GM19438 (cell line): Measurements from ENCODE around the gene PALLD.

Experiments used
- ATAC-seq: cut with Tn5 transposase; IDR thresholded peaks from one replicate; pipeline ENCODE4 v1.9.1; 2021; ENCODE audit warnings: low read depth; ENCODE audit not compliant: unreplicated experiment

Gene PALLD

GRCh38 chr4:168741281-168742173 lies 244.7 kb downstream of the PALLD start:
- no peak for ATAC-seq

- ATAC-seq, result no peak
These were observed 246.3 kb downstream of the PALLD start for GRCh38 chr4:168743131-168743530.

GRCh38 chr4:168743601-168744000 lies 246.7 kb downstream of the PALLD start:
- no peak for ATAC-seq

GRCh38 chr4:168744021-168744420 lies 247.2 kb downstream of the PALLD start:
- no peak for ATAC-seq

- ATAC-seq, result no peak
These were observed 252.0 kb downstream of the PALLD start for GRCh38 chr4:168748807-168749206.

- no peak for ATAC-seq
These were observed 254.7 kb downstream of the PALLD start for GRCh38 chr4:168751263-168752225.

- no peak for ATAC-seq
These were observed 259.0 kb downstream of the PALLD start for GRCh38 chr4:168755598-168756477.

- ATAC-seq, result no peak
These were observed 260.6 kb downstream of the PALLD start for GRCh38 chr4:168757500-168757899.

GRCh38 chr4:168758351-168758876 lies 261.6 kb downstream of the PALLD start:
- ATAC-seq, result no peak

GRCh38 chr4:168759321-168759720 lies 262.5 kb downstream of the PALLD start:
- ATAC-seq, result no peak

GRCh38 chr4:168759959-168760527 lies 263.2 kb downstream of the PALLD start:
- ATAC-seq, result no peak

- ATAC-seq, result no peak
These were observed 264.2 kb downstream of the PALLD start for GRCh38 chr4:168761066-168761465.

- ATAC-seq, result no peak
These were observed 268.5 kb downstream of the PALLD start for GRCh38 chr4:168765322-168765721.

- ATAC-seq, result no peak
These were observed 268.9 kb downstream of the PALLD start for GRCh38 chr4:168765726-168766125.

GRCh38 chr4:168766604-168767316 lies 269.9 kb downstream of the PALLD start:
- no peak for ATAC-seq

- ATAC-seq, result no peak
These were observed 272.6 kb downstream of the PALLD start for GRCh38 chr4:168769416-168769815.

GRCh38 chr4:168769837-168770236 lies 273.0 kb downstream of the PALLD start:
- ATAC-seq, result no peak

- no peak for ATAC-seq
These were observed 274.4 kb downstream of the PALLD start for GRCh38 chr4:168771251-168771650.
